OCI-M2 (cell line): ENCODE measurements around the gene PER1.
"Not testable (repeated sequence)": the region's sequence is repeated elsewhere in the genome, so short reads cannot be mapped to it uniquely, and the experiment has no call there.

Source experiments
- DNase-seq: peaks from one replicate; lab custom pipeline; 2025; ENCODE audit not compliant: unreplicated experiment; lab: John Stamatoyannopoulos, UW

Gene PER1

GRCh38 chr17:8152112-8152775 lies at the start of gene PER1:
TSS of gene PER1 (minus strand) at chr17:8152404. CDS start at chr17:8150706, 1,698 bp downstream.
- no peak for DNase-seq

GRCh38 chr17:8192070-8192815 lies 40.0 kb upstream of the PER1 start:
- DNase-seq: peak; percentile 36

- DNase-seq: no peak
Measured at GRCh38 chr17:8190506-8190905, 38.3 kb upstream of the PER1 start.

- peak; percentile 46 for DNase-seq
Measured at GRCh38 chr17:8189711-8190477, 37.7 kb upstream of the PER1 start, which contains the start of gene BORCS6. TSS of gene BORCS6 (minus strand) at chr17:8190180. CDS start at chr17:8190140, 40 bp downstream.

- no peak for DNase-seq
Measured at GRCh38 chr17:8189041-8189710, 37.0 kb upstream of the PER1 start.

- DNase-seq: no peak
Measured at GRCh38 chr17:8188263-8188839, 36.1 kb upstream of the PER1 start.

GRCh38 chr17:8187517-8188262 lies 35.5 kb upstream of the PER1 start:
- DNase-seq: peak; percentile 95

- DNase-seq: peak; percentile 93
Measured at GRCh38 chr17:8186787-8187516, 34.7 kb upstream of the PER1 start.

- DNase-seq: no peak
Measured at GRCh38 chr17:8186446-8186786, 34.2 kb upstream of the PER1 start.

GRCh38 chr17:8185582-8186445 lies 33.6 kb upstream of the PER1 start:
- no peak for DNase-seq

- DNase-seq: no peak
Measured at GRCh38 chr17:8176998-8177731, 25.0 kb upstream of the PER1 start.

GRCh38 chr17:8176197-8176940 lies 24.2 kb upstream of the PER1 start, which contains the start of gene TMEM107:
TSS of gene TMEM107 (minus strand) at chr17:8176380. CDS start at chr17:8176286, 94 bp downstream.
- DNase-seq: no peak

GRCh38 chr17:8175795-8176196 lies 23.6 kb upstream of the PER1 start:
- no peak for DNase-seq

- no peak for DNase-seq
Measured at GRCh38 chr17:8173871-8174322, 21.7 kb upstream of the PER1 start.

GRCh38 chr17:8173056-8173870 lies 21.1 kb upstream of the PER1 start:
- peak; percentile 90 for DNase-seq

GRCh38 chr17:8170186-8170585 lies 18.0 kb upstream of the PER1 start:
- DNase-seq: not testable (repeated sequence)
